Measurements from ENCODE around the gene TPBGL. TPM values are rescaled to one million over a fixed set of nuclear protein-coding genes. Genes with fewer than 3 reads are reported as not detected.

TPBGL gene
- total RNA-seq, 1 donor from 2014 or later: not detected

GRCh38 chr11:75204685-75205563, 35.6 kb upstream of the TPBGL start:
- Histone ChIP-seq H3K27me3 (ENCODE audit: control insufficient read depth in 3 of 3, insufficient read depth in 3 of 3, low read length in 3 of 3) (peaks cover 4 to 6% (median 5%) of the 10 kb centered on the region in 3 donors), H3K9ac (ENCODE audit: low read depth in 1 of 3, low read length in 3 of 3) (no peak overlapping the region), H3K27ac (ENCODE audit: low read depth, low read length) (no peak overlapping the region), H3K4me1 (ENCODE audit: control insufficient read depth in 3 of 3, insufficient read depth in 3 of 3, low read length in 3 of 3) (no peaks in the 10 kb centered on the region), H3K9me3 (ENCODE audit: control insufficient read depth in 3 of 3, low read length in 3 of 3) (no peaks in the 10 kb centered on the region), H3K4me3 (ENCODE audit: low read length in 3 of 3) (no peak overlapping the region), H3K36me3 (ENCODE audit: control insufficient read depth in 3 of 3, insufficient read depth in 3 of 3, low read length in 3 of 3) (peaks cover 0 to 2% (median 0%) of the 10 kb centered on the region in 3 donors)

- no peak overlapping the region for H3K27ac ChIP-seq (ENCODE audit: low read depth, low read length)
- H3K9ac ChIP-seq (ENCODE audit: low read depth in 1 of 3, low read length in 3 of 3): no peak overlapping the region
- no peaks in the 10 kb centered on the region for H3K9me3 ChIP-seq (ENCODE audit: control insufficient read depth in 3 of 3, low read length in 3 of 3)
- H3K36me3 ChIP-seq (ENCODE audit: control insufficient read depth in 3 of 3, insufficient read depth in 3 of 3, low read length in 3 of 3): peaks cover 0 to 2% (median 0%) of the 10 kb centered on the region in 3 donors
- H3K4me3 ChIP-seq (ENCODE audit: low read length in 3 of 3): no peak overlapping the region
- H3K4me1 ChIP-seq (ENCODE audit: control insufficient read depth in 3 of 3, insufficient read depth in 3 of 3, low read length in 3 of 3): no peaks in the 10 kb centered on the region
- peaks cover 4 to 7% (median 6%) of the 10 kb centered on the region in 3 donors for H3K27me3 ChIP-seq (ENCODE audit: control insufficient read depth in 3 of 3, insufficient read depth in 3 of 3, low read length in 3 of 3)
Observed at GRCh38 chr11:75205564-75206020, 35.0 kb upstream of the TPBGL start.

GRCh38 chr11:75208446-75208845, 32.1 kb upstream of the TPBGL start:
- Histone ChIP-seq H3K9ac (ENCODE audit: low read depth in 1 of 3, low read length in 3 of 3) (no peak overlapping the region), H3K4me1 (ENCODE audit: control insufficient read depth in 3 of 3, insufficient read depth in 3 of 3, low read length in 3 of 3) (no peaks in the 10 kb centered on the region), H3K9me3 (ENCODE audit: control insufficient read depth in 3 of 3, low read length in 3 of 3) (no peaks in the 10 kb centered on the region), H3K36me3 (ENCODE audit: control insufficient read depth in 3 of 3, insufficient read depth in 3 of 3, low read length in 3 of 3) (no peaks in the 10 kb centered on the region), H3K4me3 (ENCODE audit: low read length in 3 of 3) (no peak overlapping the region), H3K27ac (ENCODE audit: low read depth, low read length) (no peak overlapping the region), H3K27me3 (ENCODE audit: control insufficient read depth in 3 of 3, insufficient read depth in 3 of 3, low read length in 3 of 3) (peaks cover 7 to 9% (median 8%) of the 10 kb centered on the region in 3 donors)

- H3K27ac ChIP-seq (ENCODE audit: low read depth, low read length): no peak overlapping the region
- no peaks in the 10 kb centered on the region for H3K36me3 ChIP-seq (ENCODE audit: control insufficient read depth in 3 of 3, insufficient read depth in 3 of 3, low read length in 3 of 3)
- no peak overlapping the region for H3K4me3 ChIP-seq (ENCODE audit: low read length in 3 of 3)
- H3K27me3 ChIP-seq (ENCODE audit: control insufficient read depth in 3 of 3, insufficient read depth in 3 of 3, low read length in 3 of 3): peaks cover 7 to 13% (median 9%) of the 10 kb centered on the region in 3 donors
- no peak overlapping the region for H3K9ac ChIP-seq (ENCODE audit: low read depth in 1 of 3, low read length in 3 of 3)
- H3K4me1 ChIP-seq (ENCODE audit: control insufficient read depth in 3 of 3, insufficient read depth in 3 of 3, low read length in 3 of 3): no peaks in the 10 kb centered on the region
- H3K9me3 ChIP-seq (ENCODE audit: control insufficient read depth in 3 of 3, low read length in 3 of 3): no peaks in the 10 kb centered on the region
Observed at GRCh38 chr11:75212411-75212810, 28.2 kb upstream of the TPBGL start.

- Histone ChIP-seq H3K9me3 (ENCODE audit: control insufficient read depth in 3 of 3, low read length in 3 of 3) (no peaks in the 10 kb centered on the region), H3K4me3 (ENCODE audit: low read length in 3 of 3) (no peak overlapping the region), H3K36me3 (ENCODE audit: control insufficient read depth in 3 of 3, insufficient read depth in 3 of 3, low read length in 3 of 3) (no peaks in the 10 kb centered on the region), H3K9ac (ENCODE audit: low read depth in 1 of 3, low read length in 3 of 3) (no peak overlapping the region), H3K27ac (ENCODE audit: low read depth, low read length) (no peak overlapping the region), H3K4me1 (ENCODE audit: control insufficient read depth in 3 of 3, insufficient read depth in 3 of 3, low read length in 3 of 3) (no peaks in the 10 kb centered on the region), H3K27me3 (ENCODE audit: control insufficient read depth in 3 of 3, insufficient read depth in 3 of 3, low read length in 3 of 3) (peaks cover 3 to 9% (median 5%) of the 10 kb centered on the region in 3 donors)
Observed at GRCh38 chr11:75214411-75214821, 26.2 kb upstream of the TPBGL start.

- Histone ChIP-seq H3K9me3 (ENCODE audit: control insufficient read depth in 3 of 3, low read length in 3 of 3) (no peaks in the 10 kb centered on the region), H3K27ac (ENCODE audit: low read depth, low read length) (no peak overlapping the region), H3K4me3 (ENCODE audit: low read length in 3 of 3) (no peak overlapping the region), H3K36me3 (ENCODE audit: control insufficient read depth in 3 of 3, insufficient read depth in 3 of 3, low read length in 3 of 3) (no peaks in the 10 kb centered on the region), H3K9ac (ENCODE audit: low read depth in 1 of 3, low read length in 3 of 3) (no peak overlapping the region), H3K4me1 (ENCODE audit: control insufficient read depth in 3 of 3, insufficient read depth in 3 of 3, low read length in 3 of 3) (no peaks in the 10 kb centered on the region), H3K27me3 (ENCODE audit: control insufficient read depth in 3 of 3, insufficient read depth in 3 of 3, low read length in 3 of 3) (peaks cover 3 to 9% (median 5%) of the 10 kb centered on the region in 3 donors)
Observed at GRCh38 chr11:75214843-75215242, 25.7 kb upstream of the TPBGL start.

GRCh38 chr11:75219869-75220268, 20.7 kb upstream of the TPBGL start:
- H3K9me3 ChIP-seq (ENCODE audit: control insufficient read depth in 3 of 3, low read length in 3 of 3): no peaks in the 10 kb centered on the region
- H3K27me3 ChIP-seq (ENCODE audit: control insufficient read depth in 3 of 3, insufficient read depth in 3 of 3, low read length in 3 of 3): peaks cover 0 to 5% (median 3%) of the 10 kb centered on the region in 3 donors
- no peak overlapping the region for H3K27ac ChIP-seq (ENCODE audit: low read depth, low read length)
- H3K4me3 ChIP-seq (ENCODE audit: low read length in 3 of 3): no peak overlapping the region
- H3K4me1 ChIP-seq (ENCODE audit: control insufficient read depth in 3 of 3, insufficient read depth in 3 of 3, low read length in 3 of 3): no peaks in the 10 kb centered on the region
- H3K36me3 ChIP-seq (ENCODE audit: control insufficient read depth in 3 of 3, insufficient read depth in 3 of 3, low read length in 3 of 3): no peaks in the 10 kb centered on the region
- no peak overlapping the region for H3K9ac ChIP-seq (ENCODE audit: low read depth in 1 of 3, low read length in 3 of 3)

GRCh38 chr11:75223954-75224643, 16.5 kb upstream of the TPBGL start:
- H3K9me3 ChIP-seq (ENCODE audit: control insufficient read depth in 3 of 3, low read length in 3 of 3): no peaks in the 10 kb centered on the region
- no peaks in the 10 kb centered on the region for H3K27me3 ChIP-seq (ENCODE audit: control insufficient read depth in 3 of 3, insufficient read depth in 3 of 3, low read length in 3 of 3)
- no peak overlapping the region for H3K9ac ChIP-seq (ENCODE audit: low read depth in 1 of 3, low read length in 3 of 3)
- no peak overlapping the region for H3K4me3 ChIP-seq (ENCODE audit: low read length in 3 of 3)
- no peaks in the 10 kb centered on the region for H3K36me3 ChIP-seq (ENCODE audit: control insufficient read depth in 3 of 3, insufficient read depth in 3 of 3, low read length in 3 of 3)
- no peak overlapping the region for H3K27ac ChIP-seq (ENCODE audit: low read depth, low read length)
- no peaks in the 10 kb centered on the region for H3K4me1 ChIP-seq (ENCODE audit: control insufficient read depth in 3 of 3, insufficient read depth in 3 of 3, low read length in 3 of 3)

GRCh38 chr11:75225794-75226193, 14.8 kb upstream of the TPBGL start:
- H3K9ac ChIP-seq (ENCODE audit: low read depth in 1 of 3, low read length in 3 of 3): no peak overlapping the region
- H3K27ac ChIP-seq (ENCODE audit: low read depth, low read length): no peak overlapping the region
- H3K4me1 ChIP-seq (ENCODE audit: control insufficient read depth in 3 of 3, insufficient read depth in 3 of 3, low read length in 3 of 3): no peaks in the 10 kb centered on the region

GRCh38 chr11:75229466-75229865, 11.1 kb upstream of the TPBGL start:
- Histone ChIP-seq H3K4me1 (ENCODE audit: control insufficient read depth in 3 of 3, insufficient read depth in 3 of 3, low read length in 3 of 3) (no peaks in the 10 kb centered on the region), H3K9me3 (ENCODE audit: control insufficient read depth in 3 of 3, low read length in 3 of 3) (no peaks in the 10 kb centered on the region), H3K27ac (ENCODE audit: low read depth, low read length) (no peak overlapping the region), H3K4me3 (ENCODE audit: low read length in 3 of 3) (no peak overlapping the region), H3K27me3 (ENCODE audit: control insufficient read depth in 3 of 3, insufficient read depth in 3 of 3, low read length in 3 of 3) (peaks cover 0 to 14% (median 6%) of the 10 kb centered on the region in 3 donors), H3K9ac (ENCODE audit: low read depth in 1 of 3, low read length in 3 of 3) (no peak overlapping the region), H3K36me3 (ENCODE audit: control insufficient read depth in 3 of 3, insufficient read depth in 3 of 3, low read length in 3 of 3) (no peaks in the 10 kb centered on the region)

More at GRCh38 chr11:75225794-75226193, 14.8 kb upstream of the TPBGL start:
- no peaks in the 10 kb centered on the region for H3K36me3 ChIP-seq (ENCODE audit: control insufficient read depth in 3 of 3, insufficient read depth in 3 of 3, low read length in 3 of 3)
- H3K27me3 ChIP-seq (ENCODE audit: control insufficient read depth in 3 of 3, insufficient read depth in 3 of 3, low read length in 3 of 3): peaks cover 0 to 6% (median 6%) of the 10 kb centered on the region in 3 donors
- no peak overlapping the region for H3K4me3 ChIP-seq (ENCODE audit: low read length in 3 of 3)
- H3K9me3 ChIP-seq (ENCODE audit: control insufficient read depth in 3 of 3, low read length in 3 of 3): no peaks in the 10 kb centered on the region
